NCI-H748 (cell line): Measurements from ENCODE around the gene WNT8B.

Source experiments
- DNase-seq: peaks from one replicate; lab custom pipeline; 2025; ENCODE audit not compliant: unreplicated experiment; lab: John Stamatoyannopoulos, UW

WNT8B gene

GRCh38 chr10:100462709-100463108 is at the start of gene WNT8B:
Gene WNT8B, plus strand, starts transcription at chr10:100463009. Its CDS starts 160 bp downstream, at chr10:100463169.
- no peak for DNase-seq

GRCh38 chr10:100413173-100413572 is 49.6 kb upstream of the WNT8B start:
- no peak for DNase-seq

- DNase-seq, result no peak
These were observed 42.8 kb upstream of the WNT8B start for GRCh38 chr10:100419911-100420449.

GRCh38 chr10:100427374-100427773 is 35.4 kb upstream of the WNT8B start:
- no peak for DNase-seq

GRCh38 chr10:100433253-100434240 is 29.3 kb upstream of the WNT8B start:
- DNase-seq, result peak; percentile 92

- no peak for DNase-seq
These were observed 26.6 kb upstream of the WNT8B start for GRCh38 chr10:100436255-100436654.

- no peak for DNase-seq
These were observed 24.0 kb upstream of the WNT8B start for GRCh38 chr10:100438674-100439315.

GRCh38 chr10:100442548-100442947 is 20.3 kb upstream of the WNT8B start:
- DNase-seq, result no peak

- DNase-seq, result peak; percentile 10
These were observed 16.6 kb upstream of the WNT8B start for GRCh38 chr10:100446130-100446761.

GRCh38 chr10:100447663-100448062 is 15.1 kb upstream of the WNT8B start:
- DNase-seq, result no peak

GRCh38 chr10:100448951-100449350 is 13.9 kb upstream of the WNT8B start:
- DNase-seq, result no peak

- no peak for DNase-seq
These were observed 5.5 kb downstream of the WNT8B start for GRCh38 chr10:100468322-100468721.

GRCh38 chr10:100468978-100469377 is 6.2 kb downstream of the WNT8B start:
- no peak for DNase-seq

- no peak for DNase-seq
These were observed 6.9 kb downstream of the WNT8B start for GRCh38 chr10:100469756-100470155.

- DNase-seq, result no peak
These were observed 7.6 kb downstream of the WNT8B start for GRCh38 chr10:100470367-100470766.

- DNase-seq, result no peak
These were observed 15.2 kb downstream of the WNT8B start for GRCh38 chr10:100477970-100478369.

GRCh38 chr10:100479037-100479436 is 16.2 kb downstream of the WNT8B start:
- DNase-seq, result no peak

- no peak for DNase-seq
These were observed 17.2 kb downstream of the WNT8B start for GRCh38 chr10:100480002-100480401.

- peak; percentile 81 for DNase-seq
These were observed 18.8 kb downstream of the WNT8B start for GRCh38 chr10:100481462-100482081.

- peak; percentile 84 for DNase-seq
These were observed 19.5 kb downstream of the WNT8B start for GRCh38 chr10:100482181-100482833.
